Measurements from ENCODE around the gene CDC42EP1. TPM values are rescaled to one million over a fixed set of nuclear protein-coding genes. Genes with fewer than 3 reads are reported as not detected.

Gene CDC42EP1
- total and polyA plus RNA-seq, 4 donors = 4.8 to 41.3 (median 31.4) TPM

DNA sequence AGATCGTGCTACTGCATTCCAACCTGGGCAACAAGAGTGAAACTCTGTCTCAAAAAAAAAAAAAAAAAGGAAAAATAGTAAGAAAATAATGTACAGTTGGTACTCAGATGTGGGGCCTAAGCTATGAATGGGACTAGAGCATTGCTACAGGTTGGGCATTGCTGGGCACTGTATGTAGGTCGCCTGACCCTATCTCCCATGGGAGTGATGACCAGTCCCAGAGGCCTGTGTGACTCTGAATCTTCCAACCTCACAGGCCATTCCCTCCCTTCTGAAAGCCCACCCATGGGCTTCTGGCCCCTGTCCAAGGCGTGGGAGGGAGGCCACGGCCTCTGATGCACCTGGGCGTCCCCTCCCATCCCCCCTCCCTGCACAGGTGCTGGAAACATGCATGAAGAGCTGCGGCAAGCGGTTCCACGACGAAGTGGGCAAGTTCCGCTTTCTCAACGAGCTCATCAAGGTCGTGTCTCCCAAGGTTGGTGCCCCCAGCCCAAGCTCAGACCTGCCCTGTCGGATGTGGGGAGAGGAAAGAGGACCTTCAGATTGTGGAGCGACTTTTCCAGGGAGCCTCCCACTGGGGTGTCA, 57.9 kb downstream of the CDC42EP1 start:
- no peaks in the 10 kb centered on the region for H3K9me3 ChIP-seq (ENCODE audit: control insufficient read depth, insufficient read depth, low read length)
- H3K4me1 ChIP-seq (ENCODE audit: control insufficient read depth, insufficient read depth, low read length) = peaks cover 6% of the 10 kb centered on the region
- no peak overlapping the region for H3K4me3 ChIP-seq (ENCODE audit: low read depth, low read length)
- WGBS (ENCODE audit: insufficient coverage) = 93% methylated on average over 11 of the region's 14 CpGs
- no peak for DNase-seq (ENCODE audit: low read depth in 4 of 6, low spot score in 6 of 6)
- H3K27ac ChIP-seq (ENCODE audit: low read depth, low read length) = no peak overlapping the region
- H3K36me3 ChIP-seq (ENCODE audit: control insufficient read depth, insufficient read depth, low read length) = peaks cover 95% of the 10 kb centered on the region
- no peaks in the 10 kb centered on the region for H3K27me3 ChIP-seq (ENCODE audit: control insufficient read depth, insufficient read depth, low read length)

DNA sequence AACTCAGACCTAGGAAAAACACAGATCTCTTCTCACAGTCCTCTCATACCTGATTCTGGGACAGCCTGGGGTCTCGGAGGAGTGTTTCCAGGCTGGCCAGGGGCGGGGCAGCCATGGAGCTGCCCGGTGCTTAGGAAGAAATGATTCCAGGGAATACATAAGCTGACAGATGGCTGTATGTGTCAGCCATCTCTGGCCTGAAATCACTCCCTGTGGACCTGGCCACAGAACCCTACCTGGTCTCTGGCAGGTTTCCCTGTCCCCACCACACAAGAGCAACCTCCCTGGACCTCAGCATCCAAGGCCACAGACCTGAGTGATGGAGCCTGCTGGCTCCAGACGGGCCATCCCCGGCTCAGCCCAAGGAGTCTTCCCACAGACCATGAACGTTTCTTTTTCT, 58.4 kb downstream of the CDC42EP1 start:
- peaks cover 96% of the 10 kb centered on the region for H3K36me3 ChIP-seq (ENCODE audit: control insufficient read depth, insufficient read depth, low read length)
- no peak overlapping the region for H3K27ac ChIP-seq (ENCODE audit: low read depth, low read length)
- no peak for DNase-seq (ENCODE audit: low read depth in 4 of 6, low spot score in 6 of 6)
- no peak overlapping the region for H3K4me3 ChIP-seq (ENCODE audit: low read depth, low read length)
- no peaks in the 10 kb centered on the region for H3K9me3 ChIP-seq (ENCODE audit: control insufficient read depth, insufficient read depth, low read length)
- no peaks in the 10 kb centered on the region for H3K27me3 ChIP-seq (ENCODE audit: control insufficient read depth, insufficient read depth, low read length)
- peaks cover 6% of the 10 kb centered on the region for H3K4me1 ChIP-seq (ENCODE audit: control insufficient read depth, insufficient read depth, low read length)
- 93% methylated on average over 3 of the region's 6 CpGs for WGBS (ENCODE audit: insufficient coverage)

Small RNAs within 50 kb of the gene (small RNA-seq; reads per million reads assigned to genes)
- not detected for gene RF00017 (ENCODE audit: low replicate concordance)

Other genes starting within 250 kb of the CDC42EP1 start
- 1 to 10 TPM; 5.1 to 9.4 TPM for gene ELFN2, start 133.0 kb upstream of the CDC42EP1 start, total RNA-seq
- 10 to 100 TPM; 59.9 to 60.2 TPM for gene ELFN2, start 133.0 kb upstream of the CDC42EP1 start, polyA plus RNA-seq (ENCODE audit: insufficient read length in 2 of 2)
- gene MFNG, start 74.1 kb upstream of the CDC42EP1 start, total RNA-seq = 10 to 100 TPM in 1 of 2 donors, 1 to 10 TPM in 1; 3.6 to 12.6 TPM
- gene MFNG, start 74.1 kb upstream of the CDC42EP1 start, polyA plus RNA-seq (ENCODE audit: insufficient read length in 2 of 2) = 10 to 100 TPM; 11.1 to 11.2 TPM
- 10 to 100 TPM in 1 of 2 donors, 1 to 10 TPM in 1; 4.0 to 12.6 TPM for gene CARD10, start 41.1 kb upstream of the CDC42EP1 start, total RNA-seq
- 10 to 100 TPM; 13.0 to 14.6 TPM for gene CARD10, start 41.1 kb upstream of the CDC42EP1 start, polyA plus RNA-seq (ENCODE audit: insufficient read length in 2 of 2)
- gene LGALS2, start 19.6 kb downstream of the CDC42EP1 start, total RNA-seq = not detected
- under 1 TPM; 0.74 to 0.92 TPM for gene LGALS2, start 19.6 kb downstream of the CDC42EP1 start, polyA plus RNA-seq (ENCODE audit: insufficient read length in 2 of 2)
- 10 to 100 TPM; 27.2 to 47.4 TPM for gene GGA1, start 48.4 kb downstream of the CDC42EP1 start, total RNA-seq
- 10 to 100 TPM; 59.3 to 80.3 TPM for gene GGA1, start 48.4 kb downstream of the CDC42EP1 start, polyA plus RNA-seq (ENCODE audit: insufficient read length in 2 of 2)
- gene SH3BP1, start 79.2 kb downstream of the CDC42EP1 start, total RNA-seq = 1 to 10 TPM; 3.6 to 8.8 TPM
- 1 to 10 TPM; 5.7 to 5.9 TPM for gene SH3BP1, start 79.2 kb downstream of the CDC42EP1 start, polyA plus RNA-seq (ENCODE audit: insufficient read length in 2 of 2)
- 10 to 100 TPM; 44.1 to 44.3 TPM for gene PDXP, start 98.2 kb downstream of the CDC42EP1 start, total RNA-seq
- 100 to 1,000 TPM; 118 to 121 TPM for gene PDXP, start 98.2 kb downstream of the CDC42EP1 start, polyA plus RNA-seq (ENCODE audit: insufficient read length in 2 of 2)
- gene LGALS1, start 115.2 kb downstream of the CDC42EP1 start, total RNA-seq = 1,000 to 10,000 TPM in 1 of 2 donors, 100 to 1,000 TPM in 1; 572 to 1,031 TPM
- gene LGALS1, start 115.2 kb downstream of the CDC42EP1 start, polyA plus RNA-seq (ENCODE audit: insufficient read length in 2 of 2) = 100 to 1,000 TPM; 373 to 592 TPM
- gene NOL12, start 125.9 kb downstream of the CDC42EP1 start, total RNA-seq = 10 to 100 TPM; 12.2 to 28.4 TPM
- 10 to 100 TPM; 39.3 to 40.6 TPM for gene NOL12, start 125.9 kb downstream of the CDC42EP1 start, polyA plus RNA-seq (ENCODE audit: insufficient read length in 2 of 2)
- gene TRIOBP, start 136.6 kb downstream of the CDC42EP1 start, total RNA-seq = 10 to 100 TPM; 32.3 to 58.9 TPM
- gene TRIOBP, start 136.6 kb downstream of the CDC42EP1 start, polyA plus RNA-seq (ENCODE audit: insufficient read length in 2 of 2) = 10 to 100 TPM; 52.8 to 72.9 TPM
- 10 to 100 TPM; 22.2 to 23.0 TPM for gene GCAT, start 247.5 kb downstream of the CDC42EP1 start, total RNA-seq
- 10 to 100 TPM; 24.6 to 27.5 TPM for gene GCAT, start 247.5 kb downstream of the CDC42EP1 start, polyA plus RNA-seq (ENCODE audit: insufficient read length in 2 of 2)

Measured in spinal cord (tissue), 10 donors.